Activated naive CD4-positive, alpha-beta T cell (primary cell): ENCODE measurements around the gene GULP1.
"Not testable (repeated sequence)": the region's sequence is repeated elsewhere in the genome, so short reads cannot be mapped to it uniquely, and the experiment has no call there.

Experiments
- DNase-seq, 4 experiments: peaks; one replicate each; lab custom pipeline; 2025; lab: John Stamatoyannopoulos, UW

GULP1 gene

DNA sequence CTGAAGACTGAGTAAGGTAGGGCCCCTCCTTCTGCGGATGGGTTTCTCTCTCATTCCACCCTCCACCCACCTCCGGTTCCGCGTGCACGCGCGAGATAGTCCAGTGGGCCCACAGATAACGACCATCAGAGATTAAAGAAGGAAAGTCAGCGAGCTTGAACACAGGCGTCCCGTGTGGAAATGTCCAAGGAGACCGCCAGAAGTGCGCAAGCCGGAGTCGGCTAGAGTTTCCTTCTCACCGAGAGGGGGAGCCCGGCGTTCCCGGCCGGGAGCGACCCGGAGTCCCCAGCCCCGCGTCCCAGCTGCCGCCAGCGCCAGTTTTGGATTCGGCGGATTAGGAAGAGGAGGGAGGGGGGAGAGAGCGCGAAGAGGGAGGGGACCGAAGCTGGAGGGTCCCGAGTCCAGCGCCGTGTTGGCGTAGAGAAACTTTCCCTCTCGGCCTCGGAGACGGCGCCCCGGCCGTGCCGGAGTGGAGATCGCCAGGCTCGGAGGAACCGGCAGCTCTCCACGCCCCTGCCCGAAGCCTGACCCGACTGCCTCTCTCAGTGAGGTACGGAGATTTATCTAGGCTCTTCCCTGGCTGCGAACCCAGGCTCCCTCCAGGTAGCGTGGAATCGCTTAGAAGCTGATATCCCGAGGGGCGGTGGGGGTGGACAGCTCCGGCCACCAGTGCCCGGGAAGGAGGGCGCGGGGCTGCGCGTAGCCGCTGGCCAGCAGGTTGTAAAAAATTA, at the start of gene GULP1:
Gene GULP1 (plus strand): TSS at position 258 of the 731 bp plus-strand sequence. CDS start 185,829 bp downstream, outside the sequence.
- DNase-seq: no peak

DNA sequence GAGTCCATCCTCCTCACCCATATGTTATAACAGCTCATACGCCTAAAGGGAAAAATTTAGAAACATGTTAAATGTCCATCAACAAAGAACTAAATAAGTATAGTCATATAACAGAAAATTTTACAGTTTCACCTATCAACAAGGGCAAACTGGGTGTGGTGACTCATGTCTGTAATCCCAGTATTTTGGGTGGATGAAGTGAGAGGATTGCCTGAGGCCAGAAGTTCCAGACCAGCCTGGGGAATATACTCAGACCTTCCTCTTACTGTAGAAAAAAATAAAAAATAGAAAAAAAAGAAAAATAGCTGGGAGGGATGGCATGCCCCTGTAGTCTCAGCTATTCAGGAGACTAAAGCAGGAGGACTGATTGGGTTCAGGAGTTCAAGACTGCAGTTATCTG, 48.3 kb upstream of the GULP1 start:
- DNase-seq: no peak

DNA sequence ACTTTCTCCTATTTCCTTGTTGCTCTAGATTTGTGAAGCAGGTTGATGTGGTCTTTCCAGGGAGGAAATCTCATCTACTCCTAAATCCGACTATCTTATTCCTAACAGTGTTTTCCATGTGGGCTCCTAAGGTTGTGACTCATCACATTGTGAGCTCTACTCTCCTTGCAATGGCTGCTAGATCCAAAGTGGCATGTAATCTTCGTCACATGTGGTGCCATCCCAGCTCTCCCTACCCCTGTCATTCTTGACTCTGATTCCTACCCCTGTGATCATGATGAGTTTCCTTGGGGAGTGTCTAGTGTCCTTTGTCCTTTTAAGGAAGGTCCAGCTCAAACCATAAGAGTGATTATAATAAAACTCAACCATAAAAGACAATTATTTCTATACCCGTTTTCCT, 47.3 kb upstream of the GULP1 start:
- DNase-seq: no peak

DNA sequence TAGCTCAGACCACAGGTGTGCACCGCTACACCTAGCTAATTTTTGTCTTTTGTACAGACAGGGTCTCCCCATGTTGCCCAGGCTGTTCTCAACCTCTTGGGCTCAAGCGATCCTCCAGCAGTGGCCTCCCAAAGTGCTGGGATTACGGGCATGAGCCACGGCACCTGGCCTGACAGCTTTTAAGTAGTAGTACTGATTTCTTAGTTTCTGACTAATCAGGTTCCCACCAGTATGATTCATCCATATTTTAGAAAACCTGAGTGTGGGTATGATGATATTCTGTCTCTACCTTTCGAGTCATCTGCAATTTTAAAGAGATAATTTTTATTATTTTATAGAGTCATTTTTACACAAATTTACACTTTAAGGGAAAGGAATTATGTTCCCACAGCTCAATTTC, 46.4 kb upstream of the GULP1 start:
- no peak for DNase-seq

DNA sequence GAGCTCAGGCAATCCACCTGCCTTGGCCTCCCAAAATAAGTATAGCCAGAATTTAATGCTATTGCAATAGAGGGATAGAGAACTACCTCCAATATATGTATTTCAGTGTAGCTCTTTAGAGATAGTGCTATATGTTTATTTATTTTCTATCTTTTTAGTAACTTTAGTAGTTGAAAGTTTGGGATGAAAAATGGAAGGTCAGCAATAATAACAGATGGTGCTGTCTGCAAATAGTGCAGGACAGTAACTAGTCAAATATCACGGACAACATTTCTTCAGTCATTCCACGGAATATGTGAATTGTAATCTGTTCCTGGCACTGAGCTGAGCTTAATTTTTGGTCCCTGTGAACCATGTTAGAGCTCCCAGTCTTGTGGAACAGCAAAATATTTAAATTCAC, 43.2 kb upstream of the GULP1 start:
- DNase-seq: no peak

GRCh38 chr2:188251034-188251433, 40.6 kb upstream of the GULP1 start:
- DNase-seq: no peak

GRCh38 chr2:188256420-188256819, 35.3 kb upstream of the GULP1 start:
- DNase-seq: no peak

GRCh38 chr2:188265315-188265714, 26.4 kb upstream of the GULP1 start:
- no peak for DNase-seq

- no peak for DNase-seq
Measured at GRCh38 chr2:188267776-188268175, 23.9 kb upstream of the GULP1 start.

GRCh38 chr2:188269004-188269403, 22.7 kb upstream of the GULP1 start:
- no peak for DNase-seq

DNA sequence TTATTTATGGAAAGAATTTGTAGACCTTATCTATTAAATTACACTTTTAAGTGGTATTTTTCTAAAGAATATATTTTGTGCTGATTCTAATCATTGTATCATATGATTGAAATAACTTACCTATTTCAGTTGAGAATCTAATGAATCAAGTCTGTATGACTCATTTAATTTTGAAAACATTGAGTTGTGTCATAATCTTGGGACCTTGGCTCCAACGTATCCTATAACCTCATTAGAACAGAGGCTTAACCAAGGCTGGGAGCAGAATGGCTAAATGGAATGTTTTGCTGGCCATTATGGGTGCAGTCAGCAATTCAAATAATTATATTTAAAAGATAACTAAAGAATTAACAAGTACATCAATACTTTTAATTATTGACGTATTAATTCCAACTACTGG, 19.6 kb upstream of the GULP1 start:
- DNase-seq: no peak

DNA sequence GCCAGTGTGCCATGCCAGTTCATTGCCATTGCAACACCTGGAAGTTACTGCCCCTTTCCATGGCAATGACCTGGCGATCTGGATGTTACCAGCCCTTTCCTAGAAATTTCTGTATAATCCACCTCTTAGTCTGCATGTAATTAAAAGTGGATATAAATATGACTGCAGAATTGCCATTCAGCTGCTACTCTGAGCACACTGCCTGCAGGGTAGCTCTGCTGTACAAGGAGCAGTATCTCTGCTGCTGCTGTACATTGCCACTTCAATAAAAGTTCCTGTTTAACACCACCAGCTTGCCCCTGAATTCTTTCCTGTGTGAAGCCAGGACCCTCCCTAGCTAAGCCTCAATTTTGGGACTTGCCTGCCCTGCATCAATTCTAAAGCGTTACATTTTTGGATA, 17.4 kb upstream of the GULP1 start:
- DNase-seq: no peak

GRCh38 chr2:188276255-188276654, 15.4 kb upstream of the GULP1 start:
- no peak for DNase-seq

- DNase-seq: no peak
Measured at GRCh38 chr2:188277786-188278185, 13.9 kb upstream of the GULP1 start.

DNA sequence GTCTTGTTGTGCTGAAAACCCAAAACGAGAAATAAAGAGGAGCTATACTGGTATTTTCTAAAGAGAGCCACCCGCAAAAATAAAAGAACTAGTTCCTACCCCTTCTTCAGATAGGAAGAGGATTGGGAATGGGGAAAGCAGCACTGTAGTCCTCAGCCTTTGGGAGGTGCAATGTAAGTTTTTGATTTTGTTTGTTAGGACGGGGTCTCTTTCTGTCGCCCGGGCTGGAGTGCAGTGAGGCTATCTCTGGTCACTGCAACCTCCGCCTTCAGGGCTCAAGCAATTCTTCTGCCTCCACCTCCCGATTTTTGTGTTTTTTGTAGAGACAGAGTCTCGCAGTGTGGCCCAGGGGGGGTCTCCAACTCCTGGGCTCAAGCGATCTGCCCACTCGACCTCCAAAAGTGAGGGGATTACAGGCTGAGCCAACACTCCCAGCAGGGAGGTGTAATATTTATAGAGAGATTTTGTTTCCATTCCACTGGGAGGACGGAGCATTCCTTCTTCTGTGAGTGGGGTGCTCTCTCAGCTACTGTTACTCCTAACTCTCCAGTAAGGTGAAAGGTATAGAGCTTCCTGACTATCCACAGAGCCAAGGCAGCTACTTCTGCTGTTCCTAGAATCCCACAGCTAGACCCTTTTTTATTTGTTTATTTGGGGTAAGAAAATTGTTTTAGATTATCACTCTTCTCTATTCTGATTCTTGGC, 13.1 kb upstream of the GULP1 start:
- DNase-seq: no peak

DNA sequence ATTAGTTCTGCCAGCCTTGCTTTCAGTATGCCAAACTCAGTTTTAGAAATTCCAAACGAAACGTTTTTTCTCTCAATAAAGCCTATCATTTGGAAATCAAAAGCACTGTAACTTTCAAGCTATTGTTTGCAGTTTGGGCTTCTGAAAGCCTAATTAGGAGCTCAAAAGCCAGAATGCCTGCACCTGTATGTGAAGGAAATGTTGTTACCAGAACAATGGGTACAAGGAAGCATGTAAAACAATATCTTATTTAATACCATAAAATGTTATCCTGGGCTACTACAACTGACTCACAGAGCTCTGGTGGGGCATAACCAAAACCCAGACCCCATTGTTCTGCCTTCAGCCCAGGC, 12.6 kb upstream of the GULP1 start:
- no peak for DNase-seq

GRCh38 chr2:188280811-188281222, 10.9 kb upstream of the GULP1 start:
- DNase-seq: no peak

DNA sequence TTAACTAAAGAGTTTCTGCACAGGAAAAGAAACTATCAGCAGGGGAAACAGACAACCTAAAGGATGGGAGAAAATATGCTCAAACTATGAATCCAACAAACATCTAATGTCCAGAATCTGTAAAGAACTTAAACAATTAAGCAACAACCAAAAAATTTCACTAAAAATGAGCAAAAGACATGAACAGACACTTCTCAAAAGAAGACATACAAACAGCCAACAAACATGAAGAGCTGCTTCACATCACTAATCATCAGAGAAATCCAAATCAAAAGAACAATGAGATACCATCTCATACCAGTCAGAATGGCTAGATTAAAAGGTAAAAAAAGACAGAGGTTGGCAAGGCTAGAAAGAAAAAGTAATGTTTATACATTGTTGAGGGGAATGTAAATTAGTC, 8.8 kb upstream of the GULP1 start:
- DNase-seq: no peak

- DNase-seq: not testable (repeated sequence)
Measured at GRCh38 chr2:188284251-188284650, 7.4 kb upstream of the GULP1 start.

- DNase-seq: no peak
Measured at GRCh38 chr2:188285049-188285448, 6.6 kb upstream of the GULP1 start.

DNA sequence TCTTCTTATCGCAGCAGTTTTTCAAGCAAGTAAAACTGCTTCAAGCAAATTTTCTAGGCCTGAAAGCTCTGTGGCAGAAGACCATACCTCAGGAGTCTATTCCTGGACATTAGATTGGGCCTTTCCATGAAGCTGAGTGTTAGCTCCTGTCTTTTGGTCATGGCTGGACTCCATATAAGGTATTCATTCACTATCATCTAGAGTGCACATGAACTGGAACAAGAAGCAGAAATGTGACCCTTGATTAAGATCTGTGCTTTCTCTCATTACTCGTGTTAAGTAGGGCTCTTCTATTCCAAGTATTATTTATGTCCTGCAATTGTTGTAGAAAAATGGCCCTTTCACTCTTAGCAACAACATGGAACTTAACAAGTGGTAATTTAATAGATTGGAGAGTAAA, 5.9 kb upstream of the GULP1 start:
- no peak for DNase-seq

GRCh38 chr2:188291142-188291616, 495 bp upstream of the GULP1 start:
- DNase-seq: no peak

- DNase-seq: no peak
Measured at GRCh38 chr2:188292348-188293239, 920 bp downstream of the GULP1 start.
